NCI-H146 (cell line): Measurements from ENCODE around the gene DDIT3.

Experiments
- DNase-seq: peaks from one replicate; lab custom pipeline; 2025; lab: John Stamatoyannopoulos, UW

Gene DDIT3

GRCh38 chr12:57467915-57468314 lies 52.4 kb downstream of the DDIT3 start:
- DNase-seq = no peak

- DNase-seq = no peak
Observed at GRCh38 chr12:57467212-57467874, 53.0 kb downstream of the DDIT3 start.
